GM20431 (cell line): ENCODE data around the gene SLC25A4.
"Not testable (repeated sequence)": the region's sequence is repeated elsewhere in the genome, so short reads cannot be mapped to it uniquely, and the experiment has no call there.

Experiments used
- in situ Hi-C: fragments of 300-500 bp; cut with MseI, MboI; formaldehyde crosslinking; loops from one replicate; pipeline ENCODE4 v1.15.0; 2020; ENCODE audit warnings: low sequenced_read_pairs; ENCODE audit not compliant: unreplicated experiment

The SLC25A4 gene

GRCh38 chr4:185171373-185172071 is 28.5 kb downstream of the SLC25A4 start:
- in situ Hi-C loops: no loop called here

GRCh38 chr4:185179488-185179887 is 36.4 kb downstream of the SLC25A4 start:
- in situ Hi-C loops: no loop called here

GRCh38 chr4:185182239-185182638 is 39.2 kb downstream of the SLC25A4 start:
- in situ Hi-C loops: no loop called here

GRCh38 chr4:185183622-185184281 is 40.7 kb downstream of the SLC25A4 start:
- in situ Hi-C loops: no loop called here

- in situ Hi-C loops: no loop called here
Measured at GRCh38 chr4:185186769-185187168, 43.7 kb downstream of the SLC25A4 start.

- in situ Hi-C loops: no loop called here
Measured at GRCh38 chr4:185189606-185190305, 46.7 kb downstream of the SLC25A4 start.

- in situ Hi-C loops: no loop called here
Measured at GRCh38 chr4:185190306-185190856, 47.3 kb downstream of the SLC25A4 start.

- in situ Hi-C loops: no loop called here
Measured at GRCh38 chr4:185192059-185192458, 49.0 kb downstream of the SLC25A4 start.

- in situ Hi-C loops: no loop called here
Measured at GRCh38 chr4:185194924-185195888, 52.1 kb downstream of the SLC25A4 start.

GRCh38 chr4:185196437-185196836 is 53.4 kb downstream of the SLC25A4 start:
- in situ Hi-C loops: no loop called here

- in situ Hi-C loops: not testable (repeated sequence)
Measured at GRCh38 chr4:185198189-185198588, 55.1 kb downstream of the SLC25A4 start.
